ENCODE data around the gene MMD2.

Gene MMD2

GRCh38 chr7:4957847-4958476 lies 1.0 kb downstream of the MMD2 start:
- no peak for DNase-seq

GRCh38 chr7:4951903-4952636 lies 6.9 kb downstream of the MMD2 start:
- DNase-seq, result no peak

GRCh38 chr7:4951304-4951703 lies 7.7 kb downstream of the MMD2 start:
- DNase-seq, result no peak

GRCh38 chr7:4948402-4948801 lies 10.6 kb downstream of the MMD2 start:
- DNase-seq, result no peak

- DNase-seq, result no peak
Measured at GRCh38 chr7:4945949-4946348, 13.0 kb downstream of the MMD2 start.

GRCh38 chr7:4944939-4945338 lies 14.0 kb downstream of the MMD2 start:
- DNase-seq, result no peak

- no peak for DNase-seq
Measured at GRCh38 chr7:4943297-4943696, 15.7 kb downstream of the MMD2 start.

- no peak for DNase-seq
Measured at GRCh38 chr7:4939971-4940728, 18.8 kb downstream of the MMD2 start.

GRCh38 chr7:4937411-4937810 lies 21.6 kb downstream of the MMD2 start:
- DNase-seq, result no peak

- DNase-seq, result no peak
Measured at GRCh38 chr7:4934419-4935025, 24.5 kb downstream of the MMD2 start.

- DNase-seq, result peak; percentile 53
Measured at GRCh38 chr7:4931943-4932342, 27.0 kb downstream of the MMD2 start.

- no peak for DNase-seq
Measured at GRCh38 chr7:4929005-4929404, 30.0 kb downstream of the MMD2 start.

- no peak for DNase-seq
Measured at GRCh38 chr7:4928445-4928844, 30.5 kb downstream of the MMD2 start.

GRCh38 chr7:4919969-4920766 lies 38.8 kb downstream of the MMD2 start:
- DNase-seq, result peak; percentile 8

- DNase-seq, result no peak
Measured at GRCh38 chr7:4916113-4916512, 42.9 kb downstream of the MMD2 start.

- no peak for DNase-seq
Measured at GRCh38 chr7:4911111-4911828, 47.7 kb downstream of the MMD2 start.

GRCh38 chr7:4906682-4907081 lies 52.3 kb downstream of the MMD2 start:
- DNase-seq, result no peak

GRCh38 chr7:4905171-4905570 lies 53.8 kb downstream of the MMD2 start:
- no peak for DNase-seq

GRCh38 chr7:4904346-4904745 lies 54.6 kb downstream of the MMD2 start:
- DNase-seq, result no peak

GRCh38 chr7:4895766-4896165 lies 63.2 kb downstream of the MMD2 start:
- DNase-seq, result no peak

- DNase-seq, result no peak
Measured at GRCh38 chr7:4894482-4894881, 64.5 kb downstream of the MMD2 start.

- no peak for DNase-seq
Measured at GRCh38 chr7:4893929-4894475, 65.0 kb downstream of the MMD2 start.

All from NCI-H2029 (cell line).